Fibroblast of gingiva (primary cell): ENCODE data around the gene SLC12A8.

Source experiments
- DNase-seq: peaks from one replicate; pipeline ENCODE4 v3.0.0-alpha.2; 2011; ENCODE audit warnings: low read depth

The SLC12A8 gene

DNA sequence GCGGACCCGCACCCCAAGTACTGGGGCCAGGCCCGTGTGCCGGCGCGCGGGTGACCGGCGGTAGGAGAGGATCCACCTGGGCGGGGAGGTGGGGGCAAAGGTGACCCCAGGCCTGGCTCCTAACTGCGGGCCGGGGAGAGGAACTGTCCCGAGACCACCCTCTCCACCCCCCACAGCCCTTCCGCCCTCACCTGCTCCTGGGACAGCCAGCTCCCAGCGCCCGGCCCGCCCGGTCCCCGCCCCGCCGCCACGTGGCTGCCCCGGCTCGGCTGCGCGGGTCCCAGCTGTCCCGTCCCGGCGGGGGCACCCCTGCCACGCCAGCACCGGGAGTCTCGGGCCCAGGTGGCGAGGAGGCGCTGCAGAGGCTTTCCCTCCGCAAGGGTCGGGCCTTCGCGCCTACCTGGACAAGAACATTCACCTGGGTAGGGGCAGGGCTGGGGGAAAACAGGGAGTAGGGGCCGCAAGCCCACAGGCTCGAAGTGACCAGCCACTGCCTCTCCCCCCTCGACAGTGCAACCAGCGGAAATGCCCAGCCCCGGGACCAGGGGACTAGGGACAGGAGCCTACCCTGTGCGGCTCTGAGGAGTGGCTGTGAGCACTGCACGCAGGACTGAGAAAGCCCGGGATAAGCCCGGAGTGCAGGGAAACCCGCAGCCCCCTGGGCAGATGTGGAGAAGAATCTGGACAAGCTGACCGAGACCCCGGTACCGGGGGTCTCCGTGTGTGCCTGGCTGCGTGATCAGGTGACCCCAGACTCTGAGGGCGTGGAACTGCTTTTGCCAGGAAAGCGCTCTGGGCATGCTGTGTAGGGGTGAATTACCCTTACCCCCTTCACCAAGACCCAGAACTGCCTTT, at the start of gene SLC12A8:
Gene SLC12A8 (minus strand): TSS at position 240 of the 855 bp plus-strand sequence. CDS start 1,399 bp downstream, outside the sequence.
- DNase-seq = no peak

DNA sequence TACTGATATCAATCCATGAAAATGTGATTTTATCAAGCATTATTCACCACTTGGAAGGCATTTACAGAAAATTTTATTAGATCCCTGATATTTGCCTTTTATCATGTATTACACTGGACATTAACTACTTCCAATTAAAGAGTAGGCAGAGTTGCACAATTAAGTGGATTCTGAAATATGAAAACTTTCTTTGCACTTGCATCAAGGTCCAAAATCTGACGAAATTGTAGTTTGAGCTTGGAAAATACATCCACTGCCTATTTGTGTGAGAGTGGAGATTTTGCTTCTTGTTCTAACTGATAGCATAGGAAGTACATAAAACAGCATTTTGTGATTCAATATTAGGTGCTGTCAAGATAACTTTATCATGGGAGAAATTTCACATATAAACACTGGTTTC, 49.6 kb upstream of the SLC12A8 start:
- DNase-seq = peak; percentile 38

GRCh38 chr3:125261031-125261430, 48.5 kb upstream of the SLC12A8 start:
- DNase-seq = no peak

DNA sequence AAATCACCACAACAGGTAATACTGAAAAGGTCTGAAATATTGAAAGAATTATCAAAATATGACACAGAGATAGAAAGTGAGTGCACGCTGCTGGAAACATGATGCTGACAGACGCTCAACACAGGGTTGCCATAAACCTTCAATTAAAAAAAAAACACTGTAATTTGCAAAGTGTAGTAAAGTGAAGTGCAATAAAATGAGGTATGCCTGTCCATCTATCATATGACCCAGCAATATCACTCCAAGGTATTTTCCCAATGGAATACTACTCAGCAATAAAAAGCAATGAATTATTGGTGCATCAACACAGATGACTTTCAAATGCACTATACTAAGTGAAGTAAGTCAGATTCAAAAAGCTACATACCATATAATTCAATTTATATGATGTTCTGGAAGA, 47.6 kb upstream of the SLC12A8 start:
- DNase-seq = no peak

DNA sequence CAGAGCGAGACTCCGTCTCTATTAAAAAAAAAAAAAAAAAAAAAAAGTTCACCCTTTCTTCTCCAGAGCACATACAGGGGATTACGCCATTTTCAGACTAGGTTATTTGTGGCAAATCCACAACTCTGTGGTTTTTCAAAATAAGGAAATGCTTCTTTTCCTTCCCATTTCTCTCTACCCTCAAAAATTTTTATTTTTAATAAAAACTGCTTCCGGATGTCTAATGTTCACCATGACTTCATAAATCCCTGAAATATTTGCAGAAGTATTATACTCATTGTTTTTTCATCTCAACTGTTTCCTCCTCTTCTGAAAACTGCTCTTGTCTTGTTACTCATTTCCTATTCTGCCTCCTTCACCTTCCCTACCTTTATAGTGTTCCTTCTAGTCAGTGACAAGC, 45.0 kb upstream of the SLC12A8 start:
- DNase-seq = no peak

- no peak for DNase-seq
Observed at GRCh38 chr3:125256675-125257074, 44.1 kb upstream of the SLC12A8 start.

GRCh38 chr3:125250973-125251372, 38.4 kb upstream of the SLC12A8 start:
- no peak for DNase-seq

DNA sequence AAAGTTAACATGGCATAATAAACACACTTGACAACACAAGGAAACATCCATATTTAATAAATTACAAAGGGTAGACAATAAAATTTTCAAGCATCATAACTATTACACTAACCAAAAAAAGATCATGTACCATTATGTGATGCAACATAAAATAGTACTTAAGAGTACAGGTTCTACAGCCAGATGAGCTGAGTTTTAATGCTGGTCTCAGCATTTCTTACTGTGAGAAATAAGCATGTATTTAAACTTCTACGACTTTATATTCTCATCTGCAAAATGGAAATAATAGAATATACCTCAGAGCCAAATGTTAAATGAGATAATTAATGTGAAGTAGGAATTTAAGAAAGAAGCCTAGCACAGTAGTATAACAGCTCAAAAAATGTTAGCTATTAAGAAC, 33.7 kb upstream of the SLC12A8 start:
- DNase-seq = no peak

DNA sequence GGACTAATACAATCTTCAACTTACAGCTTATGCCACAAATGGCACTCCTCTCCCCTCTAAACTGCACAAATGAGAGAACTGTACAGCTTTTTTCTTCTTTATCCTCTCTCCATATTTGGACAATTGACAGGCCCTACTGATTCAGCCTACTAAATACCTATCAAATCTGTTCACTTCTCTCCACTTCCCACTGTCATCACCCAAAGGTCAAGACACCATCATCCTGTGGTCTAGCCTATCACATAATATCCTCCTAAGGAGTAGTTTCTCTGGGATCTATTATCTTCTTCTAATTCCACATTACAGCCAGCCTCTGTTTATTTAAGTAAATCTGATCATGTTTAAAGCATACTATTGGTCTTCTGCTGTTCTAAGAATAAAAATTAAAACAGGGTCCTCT, 33.0 kb upstream of the SLC12A8 start:
- DNase-seq = no peak

DNA sequence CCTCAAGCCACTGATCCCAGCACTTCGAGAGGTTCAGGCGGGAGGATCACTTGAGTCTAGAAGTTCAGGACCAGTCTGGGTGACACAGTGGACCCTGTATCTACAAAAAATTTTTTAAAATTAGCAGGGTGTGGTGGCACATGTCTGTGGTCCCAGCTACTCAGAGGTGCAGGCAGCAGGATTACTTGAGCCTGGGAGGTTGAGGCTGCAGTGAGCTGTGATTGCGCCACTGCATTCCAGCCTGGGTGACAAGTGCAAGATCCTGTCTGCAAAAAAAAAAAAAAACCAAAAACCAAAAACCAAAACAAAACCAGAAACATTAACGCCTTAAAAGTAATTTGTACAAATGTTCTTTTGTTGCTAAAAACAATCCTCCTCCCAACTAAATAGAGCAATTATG, 27.9 kb upstream of the SLC12A8 start:
- DNase-seq = peak; percentile 19

DNA sequence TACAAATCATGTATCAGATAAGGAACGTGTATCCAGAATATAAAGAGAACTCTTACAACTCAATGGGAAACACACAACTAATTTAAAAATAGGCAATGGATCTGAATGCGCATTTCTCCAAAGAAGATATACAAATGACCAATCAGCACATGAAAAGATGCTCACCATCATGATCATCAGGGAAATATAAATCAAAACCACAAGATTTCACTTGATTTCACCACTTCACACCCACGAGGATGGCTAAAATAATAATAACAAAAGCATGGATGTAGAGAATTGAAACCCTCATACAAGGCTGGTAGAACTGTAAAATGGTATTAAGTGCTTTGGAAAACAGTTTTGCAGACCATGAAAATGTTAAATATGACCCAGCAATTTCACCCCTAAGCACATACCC, 26.7 kb upstream of the SLC12A8 start:
- no peak for DNase-seq

GRCh38 chr3:125238759-125239158, 26.2 kb upstream of the SLC12A8 start:
- DNase-seq = no peak

DNA sequence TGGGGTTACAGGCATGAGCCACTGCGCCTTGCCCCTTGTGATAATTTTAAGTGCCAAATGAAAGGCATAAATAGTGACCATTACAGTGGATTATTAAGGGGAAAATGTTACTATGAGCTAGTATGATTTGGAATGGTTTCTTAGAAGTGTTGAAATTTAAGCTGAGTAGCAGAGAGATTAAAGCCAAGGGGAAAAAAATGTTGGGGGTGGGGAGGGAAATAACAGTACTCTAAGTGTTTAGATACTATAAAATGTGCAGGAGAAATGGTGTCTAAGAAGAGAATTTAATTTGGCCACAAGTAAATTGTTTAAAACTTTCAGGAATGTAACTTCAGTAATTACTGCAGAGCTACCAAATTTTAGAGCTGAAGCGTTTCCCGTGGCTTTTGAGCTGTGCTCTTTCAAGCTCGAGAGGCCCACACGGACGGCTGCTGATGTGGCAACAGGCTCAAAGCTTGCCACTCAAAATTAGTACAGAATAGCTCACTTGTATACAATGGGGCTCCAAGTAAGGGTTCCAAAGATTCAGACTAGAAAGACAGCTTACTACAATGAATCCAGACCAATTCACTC, 23.9 kb upstream of the SLC12A8 start:
- peak; percentile 47 for DNase-seq

DNA sequence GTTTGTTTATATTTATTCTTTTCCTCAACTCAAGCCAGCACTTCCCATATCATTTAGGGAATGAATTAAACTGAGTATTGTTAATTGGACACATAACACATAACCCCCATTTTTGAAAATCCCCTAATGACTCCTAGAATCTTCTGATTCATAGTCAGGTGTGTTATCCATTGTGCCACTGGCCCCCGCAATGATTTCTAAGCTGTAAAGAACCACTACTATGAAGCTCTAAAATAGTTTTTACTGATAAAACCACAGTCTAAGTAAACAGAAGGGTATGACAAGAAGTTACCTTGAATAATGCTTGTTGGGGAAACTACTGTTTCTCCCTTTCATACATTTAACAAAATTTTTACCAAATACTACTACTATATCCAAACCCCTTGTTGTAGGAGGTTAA, 22.3 kb upstream of the SLC12A8 start:
- DNase-seq = no peak

- no peak for DNase-seq
Observed at GRCh38 chr3:125232401-125232800, 19.9 kb upstream of the SLC12A8 start.

DNA sequence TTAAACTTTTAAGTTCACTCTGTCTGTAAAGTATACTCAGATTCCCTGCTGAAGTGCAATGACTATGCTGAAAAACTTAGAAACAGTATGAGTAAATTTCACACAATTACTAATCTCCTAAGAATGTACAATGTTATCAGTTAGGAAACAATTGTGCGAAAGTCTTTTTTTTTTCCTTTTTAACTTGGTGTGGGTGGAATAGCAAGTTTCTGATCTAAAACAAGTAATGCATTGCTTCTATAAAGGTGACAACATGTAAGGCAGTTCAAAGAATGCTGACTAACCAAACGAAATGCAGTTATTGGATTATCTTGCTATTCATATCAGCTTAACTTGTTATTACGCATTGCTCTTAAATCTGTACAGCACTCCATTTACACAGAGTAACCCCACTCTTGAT, 19.3 kb upstream of the SLC12A8 start:
- peak; percentile 59 for DNase-seq

DNA sequence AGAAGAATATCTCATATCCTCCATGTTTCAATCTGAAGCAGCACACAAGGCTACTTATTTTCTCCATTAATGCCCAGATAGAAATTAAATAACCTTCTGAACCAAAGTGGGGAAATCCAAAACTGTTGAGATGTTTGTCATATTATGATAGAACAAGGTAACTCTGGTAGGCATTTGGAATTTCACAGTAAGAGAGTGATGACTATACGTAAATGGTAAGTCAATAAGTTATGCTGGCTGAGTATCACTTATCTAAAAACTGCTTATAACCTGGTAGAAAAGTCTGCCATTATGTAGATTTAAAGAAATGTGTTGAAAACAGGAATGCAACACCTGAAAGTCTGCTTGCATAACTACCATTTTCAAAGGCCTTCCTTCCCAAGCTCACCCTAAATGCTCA, 17.2 kb upstream of the SLC12A8 start:
- no peak for DNase-seq

DNA sequence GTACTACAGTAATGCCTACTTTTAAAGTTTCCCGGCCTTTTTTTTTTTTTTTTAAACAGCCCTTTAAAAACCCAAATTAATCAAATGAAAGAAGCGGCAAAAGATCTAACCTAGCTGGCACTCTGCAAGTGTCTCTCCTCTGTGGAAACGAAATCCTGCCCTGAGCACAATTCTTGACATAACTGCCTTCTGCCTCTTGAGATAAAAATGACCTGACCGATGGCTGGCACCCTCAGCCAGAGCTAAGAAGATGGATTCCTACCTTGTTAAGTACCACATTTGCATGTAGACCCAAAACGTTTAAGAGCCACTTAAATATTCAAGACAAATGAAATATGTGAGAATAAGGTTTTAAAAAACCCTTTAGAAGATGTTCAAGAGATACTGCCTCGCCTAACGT, 16.6 kb upstream of the SLC12A8 start:
- DNase-seq = no peak

DNA sequence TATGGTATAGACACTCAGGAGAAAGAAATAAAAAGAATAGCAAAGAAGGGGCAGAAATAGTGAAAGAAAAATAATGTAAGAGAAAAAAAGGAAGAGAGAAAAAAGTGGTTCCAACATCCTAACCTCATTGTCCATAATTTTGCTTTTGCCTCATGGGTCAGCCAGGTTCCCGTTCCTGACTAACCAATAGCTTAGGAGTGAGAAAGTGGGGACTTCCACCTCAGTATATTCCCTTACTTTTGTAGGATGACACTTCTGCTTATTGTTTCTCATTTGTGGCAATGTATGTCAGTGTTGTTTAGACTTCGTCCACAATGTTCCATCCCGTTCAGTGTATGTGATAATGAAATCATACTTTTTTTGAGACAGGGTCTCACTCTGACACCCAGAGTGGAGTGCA, 9.3 kb upstream of the SLC12A8 start:
- DNase-seq = no peak

- DNase-seq = no peak
Observed at GRCh38 chr3:125220727-125221429, 8.3 kb upstream of the SLC12A8 start.

- DNase-seq = no peak
Observed at GRCh38 chr3:125220183-125220582, 7.6 kb upstream of the SLC12A8 start.

DNA sequence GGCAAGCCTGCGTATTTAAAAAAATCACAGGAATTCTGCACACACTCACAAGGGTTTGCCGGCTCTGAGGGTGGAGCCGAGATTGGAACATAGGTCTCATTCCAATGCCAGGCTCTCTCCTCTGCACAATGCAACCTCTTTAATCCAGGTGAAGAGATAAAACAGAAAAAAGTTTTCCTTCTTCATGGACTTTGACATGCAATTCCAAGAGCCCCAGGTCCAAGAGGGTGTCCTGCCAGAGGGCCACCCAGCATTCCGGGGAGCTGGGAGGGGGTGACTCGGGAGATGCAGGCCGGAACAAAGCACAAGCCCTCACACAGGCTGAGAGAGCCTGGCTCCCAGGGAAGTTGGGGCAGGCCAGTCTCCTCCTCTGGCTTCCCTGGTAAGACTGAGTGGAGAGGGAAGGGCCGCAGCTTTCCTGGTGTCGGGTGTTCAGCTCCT, 6.7 kb upstream of the SLC12A8 start:
- DNase-seq = no peak

- DNase-seq = no peak
Observed at GRCh38 chr3:125214738-125215137, 2.2 kb upstream of the SLC12A8 start.
